ENCODE data around the gene GALNT9. TPM values are rescaled to one million over a fixed set of nuclear protein-coding genes. Genes with fewer than 3 reads are reported as not detected.

The GALNT9 gene
- total and polyA plus RNA-seq, 2 donors (not counting 1 experiment from before 2014, with no cell fraction given), result 0.71 to 2.4 TPM

DNA sequence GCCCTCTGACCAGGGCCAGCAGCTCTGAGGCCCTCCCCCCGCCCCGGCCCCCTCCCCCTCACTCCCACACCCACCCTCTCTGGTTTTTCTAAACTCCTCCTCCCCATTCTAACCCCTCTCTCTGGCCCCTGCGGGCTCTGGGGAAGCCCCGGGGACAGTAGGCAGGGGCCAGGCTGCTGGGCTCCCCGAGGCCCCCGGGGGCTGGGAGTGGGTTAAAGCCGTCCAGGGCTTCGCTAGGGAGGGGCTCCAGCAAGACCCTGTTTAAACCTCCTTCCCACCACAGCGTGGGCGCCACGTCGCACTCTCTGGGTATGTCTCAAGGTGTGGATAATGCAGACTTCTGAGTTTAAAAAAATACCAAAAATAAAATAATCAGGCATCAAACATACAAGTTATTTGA, 51.4 kb downstream of the GALNT9 start:
- H2AFZ ChIP-seq (ENCODE audit: insufficient read depth, low read depth, low read length, poor library complexity, severe bottlenecking), result no peak overlapping the region
- Mint-ChIP-seq H3K27ac (no peak overlapping the region), H3K4me3 (no peak overlapping the region), H3K4me1 (no peaks in the 10 kb centered on the region), H3K27me3 (peaks cover 23% of the 10 kb centered on the region), H3K9me3 (ENCODE audit: insufficient read depth) (no peaks in the 10 kb centered on the region)
- CTCF ChIA-PET, result no interaction called here
- no peak for TF ChIP-seq EZH2 (IDR thresholded peaks at IDR 0.05; ENCODE audit: borderline replicate concordance, insufficient read depth, low read depth, low read length, poor library complexity, severe bottlenecking)
- TF ChIP-seq, protein P1, sequence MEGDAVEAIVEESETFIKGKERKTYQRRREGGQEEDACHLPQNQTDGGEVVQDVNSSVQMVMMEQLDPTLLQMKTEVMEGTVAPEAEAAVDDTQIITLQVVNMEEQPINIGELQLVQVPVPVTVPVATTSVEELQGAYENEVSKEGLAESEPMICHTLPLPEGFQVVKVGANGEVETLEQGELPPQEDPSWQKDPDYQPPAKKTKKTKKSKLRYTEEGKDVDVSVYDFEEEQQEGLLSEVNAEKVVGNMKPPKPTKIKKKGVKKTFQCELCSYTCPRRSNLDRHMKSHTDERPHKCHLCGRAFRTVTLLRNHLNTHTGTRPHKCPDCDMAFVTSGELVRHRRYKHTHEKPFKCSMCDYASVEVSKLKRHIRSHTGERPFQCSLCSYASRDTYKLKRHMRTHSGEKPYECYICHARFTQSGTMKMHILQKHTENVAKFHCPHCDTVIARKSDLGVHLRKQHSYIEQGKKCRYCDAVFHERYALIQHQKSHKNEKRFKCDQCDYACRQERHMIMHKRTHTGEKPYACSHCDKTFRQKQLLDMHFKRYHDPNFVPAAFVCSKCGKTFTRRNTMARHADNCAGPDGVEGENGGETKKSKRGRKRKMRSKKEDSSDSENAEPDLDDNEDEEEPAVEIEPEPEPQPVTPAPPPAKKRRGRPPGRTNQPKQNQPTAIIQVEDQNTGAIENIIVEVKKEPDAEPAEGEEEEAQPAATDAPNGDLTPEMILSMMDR (IDR thresholded peaks at IDR 0.05), result no peak
- POLR2A ChIA-PET, result no interaction called here
- H3K4me2 ChIP-seq (replicated peaks; ENCODE audit: low read depth, low read length, poor library complexity, severe bottlenecking), result no peak overlapping the region
- no peak for ATAC-seq (ENCODE audit: low read depth)
- 34% methylated on average over 4 of the region's 12 CpGs for WGBS (ENCODE audit: insufficient coverage)
- H4K20me1 ChIP-seq (ENCODE audit: control insufficient read depth, insufficient read depth, low read length, poor library complexity, severe bottlenecking), result no peaks in the 10 kb centered on the region
- no peaks in the 10 kb centered on the region for H3K79me2 ChIP-seq (ENCODE audit: control insufficient read depth, insufficient read depth, low read length)
- intact Hi-C loops (cut with micrococcal nuclease), result no loop called here
- peaks cover 0 to 23% (median 0%) of the 10 kb centered on the region in 3 donors for H3K9me3 ChIP-seq (ENCODE audit: control extremely low read depth in 1 of 3, control insufficient read depth in 2 of 3, insufficient read depth in 1 of 3, low read length in 2 of 3)
- H3K9ac ChIP-seq (ENCODE audit: low read length), result no peak overlapping the region
- no peak for DNase-seq
- H3K27ac ChIP-seq (ENCODE audit: low read length in 2 of 2), result no peak overlapping the region
- no peak overlapping the region for H3K4me3 ChIP-seq (ENCODE audit: control extremely low read depth in 1 of 5, extremely low read depth in 1 of 5, insufficient read depth in 1 of 5, low read depth in 2 of 5, low read length in 4 of 5)
- no peaks in the 10 kb centered on the region for H3K36me3 ChIP-seq (replicated peaks in 1 of 2; ENCODE audit: control extremely low read depth in 1 of 2, control insufficient read depth in 1 of 2, extremely low read depth in 1 of 2, insufficient read depth in 2 of 2, low read length in 1 of 2)
- H3K27me3 ChIP-seq (replicated peaks in 1 of 4; ENCODE audit: control extremely low read depth in 1 of 4, control insufficient read depth in 3 of 4, insufficient read depth in 4 of 4, low read length in 3 of 4), result peaks cover 0 to 52% (median 4%) of the 10 kb centered on the region in 4 experiments
- peaks cover 4 to 6% of the 10 kb centered on the region in 2 donors for H3K4me1 ChIP-seq (ENCODE audit: control insufficient read depth in 2 of 2, insufficient read depth in 2 of 2, low read length in 2 of 2)

DNA sequence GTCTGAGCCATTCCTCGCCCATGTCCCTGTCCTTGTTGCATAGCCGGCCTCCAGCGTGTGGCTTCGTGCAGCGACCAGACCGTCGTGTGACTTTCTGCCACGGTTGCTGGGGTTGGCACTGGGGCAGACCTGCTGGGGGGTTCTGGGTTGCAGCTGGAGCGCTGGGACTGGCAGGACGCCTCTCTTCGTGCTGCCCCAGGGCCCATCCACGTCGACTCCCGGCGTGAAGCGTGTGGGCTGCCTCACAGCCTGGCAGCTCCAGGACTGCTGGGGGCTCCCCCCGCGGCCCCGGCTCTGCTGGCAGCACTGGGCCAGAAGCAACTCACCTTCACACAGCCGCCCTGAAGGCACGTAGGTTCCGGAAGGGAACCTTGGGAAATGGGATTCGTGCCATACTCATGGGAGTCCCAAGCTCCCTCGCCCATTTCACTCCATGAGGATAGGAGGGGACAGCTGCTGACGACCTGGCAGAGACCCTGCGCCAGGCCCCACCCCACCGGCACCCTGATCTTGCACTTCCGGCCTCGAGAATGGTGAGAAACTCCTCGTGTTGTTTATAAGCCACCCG, 51.9 kb downstream of the GALNT9 start:
- Histone ChIP-seq H3K27me3 (replicated peaks in 1 of 4; ENCODE audit: control extremely low read depth in 1 of 4, control insufficient read depth in 3 of 4, insufficient read depth in 4 of 4, low read length in 3 of 4) (peaks cover 0 to 48% (median 4%) of the 10 kb centered on the region in 4 experiments), H2AFZ (ENCODE audit: insufficient read depth, low read depth, low read length, poor library complexity, severe bottlenecking) (no peak overlapping the region), H3K4me2 (replicated peaks; ENCODE audit: low read depth, low read length, poor library complexity, severe bottlenecking) (no peak overlapping the region), H3K4me1 (ENCODE audit: control insufficient read depth in 2 of 2, insufficient read depth in 2 of 2, low read length in 2 of 2) (peaks cover 0 to 1% of the 10 kb centered on the region in 2 donors), H3K36me3 (replicated peaks in 1 of 2; ENCODE audit: control extremely low read depth in 1 of 2, control insufficient read depth in 1 of 2, extremely low read depth in 1 of 2, insufficient read depth in 2 of 2, low read length in 1 of 2) (no peaks in the 10 kb centered on the region), H3K9ac (ENCODE audit: low read length) (no peak overlapping the region), H3K27ac (ENCODE audit: low read length in 2 of 2) (no peak overlapping the region), H3K79me2 (ENCODE audit: control insufficient read depth, insufficient read depth, low read length) (no peaks in the 10 kb centered on the region), H3K4me3 (ENCODE audit: control extremely low read depth in 1 of 5, extremely low read depth in 1 of 5, insufficient read depth in 1 of 5, low read depth in 2 of 5, low read length in 4 of 5) (no peak overlapping the region), H3K9me3 (ENCODE audit: control extremely low read depth in 1 of 3, control insufficient read depth in 2 of 3, insufficient read depth in 1 of 3, low read length in 2 of 3) (peaks cover 0 to 22% (median 0%) of the 10 kb centered on the region in 3 donors), H4K20me1 (ENCODE audit: control insufficient read depth, insufficient read depth, low read length, poor library complexity, severe bottlenecking) (no peaks in the 10 kb centered on the region)
- POLR2A ChIA-PET, result no interaction called here
- Mint-ChIP-seq H3K4me1 (no peaks in the 10 kb centered on the region), H3K4me3 (no peak overlapping the region), H3K9me3 (ENCODE audit: insufficient read depth) (no peaks in the 10 kb centered on the region), H3K27me3 (peaks cover 23% of the 10 kb centered on the region), H3K27ac (no peak overlapping the region)
- WGBS (ENCODE audit: insufficient coverage), result 73% methylated on average over 27 of the region's 31 CpGs
- TF ChIP-seq, protein P1 (IDR thresholded peaks at IDR 0.05), result no peak
- TF ChIP-seq EZH2 (IDR thresholded peaks at IDR 0.05; ENCODE audit: borderline replicate concordance, insufficient read depth, low read depth, low read length, poor library complexity, severe bottlenecking), result no peak
- ATAC-seq (ENCODE audit: low read depth) (no peak), DNase-seq (no peak)
- CTCF ChIA-PET, result no interaction called here
- intact Hi-C loops (cut with micrococcal nuclease), result no loop called here

All from B cell (primary cell).